HepG2 (cell line): ENCODE data around the gene ZNF540.

Experiments used
- NRL ChIP-seq: sonication (generic); formaldehyde crosslinking; IDR thresholded peaks from 2 replicates; pipeline ENCODE4 v1.5.0; 2020; ENCODE audit warnings: missing genetic modification reagents, mild to moderate bottlenecking, moderate library complexity, borderline replicate concordance
- ZNF782 ChIP-seq: sonication (generic); formaldehyde crosslinking; IDR thresholded peaks from 2 replicates; pipeline ENCODE4 v1.4.0; 2020; ENCODE audit warnings: missing genetic modification reagents, mild to moderate bottlenecking, borderline replicate concordance
- TF ChIP-seq, protein P1 (sequence below): sonication (generic); formaldehyde crosslinking; conservative IDR thresholded peaks from 2 replicates; pipeline ENCODE4 v1.4.0; 2020; ENCODE audit warnings: missing genetic modification reagents
- TF ChIP-seq, protein P2 (sequence below): sonication (generic); formaldehyde crosslinking; IDR thresholded peaks from 2 replicates; pipeline ENCODE4 v1.5.0; 2020; ENCODE audit warnings: mild to moderate bottlenecking, missing genetic modification reagents, moderate library complexity

DNA sequence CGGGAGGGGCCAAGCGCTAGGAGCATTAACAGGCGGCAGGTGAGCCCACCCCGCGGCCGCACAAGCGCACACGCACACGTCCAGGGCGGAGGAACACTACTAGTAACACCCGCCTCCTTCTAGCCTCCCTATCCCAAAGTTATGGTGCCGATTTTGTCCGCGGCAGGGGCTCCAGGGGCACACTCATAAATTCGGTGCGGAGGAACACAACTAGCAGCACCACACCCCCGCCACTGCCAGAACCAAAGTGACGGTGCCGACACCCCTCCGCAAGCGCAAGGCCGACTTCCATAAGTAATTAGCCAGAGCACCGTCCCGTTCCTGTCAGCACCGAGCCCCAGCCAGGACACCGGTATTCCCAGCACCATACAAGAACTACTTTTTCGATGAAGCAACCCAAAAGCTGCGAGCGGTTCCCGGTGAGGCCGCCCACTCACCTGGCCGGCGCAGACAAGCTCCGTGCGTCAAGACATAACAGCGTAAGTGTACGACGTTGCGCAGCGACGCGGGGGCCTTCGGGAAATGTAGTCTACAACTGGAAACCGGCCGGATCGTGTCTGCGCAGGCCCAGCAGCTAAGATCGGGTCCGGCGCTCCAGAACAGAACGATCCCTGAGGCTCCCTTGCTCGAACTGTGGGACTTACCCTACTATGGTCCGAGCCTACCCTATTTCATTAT, at the start of gene ZNF540, which contains the start of gene ZNF571:
- TF ChIP-seq ZNF782 (no peak; the same call in 1 of the 2 replicates), NRL (CRISPR knock-in tag) (peak; percentile 59; the same call in 1 of the 2 replicates)
- TF ChIP-seq, protein P1, sequence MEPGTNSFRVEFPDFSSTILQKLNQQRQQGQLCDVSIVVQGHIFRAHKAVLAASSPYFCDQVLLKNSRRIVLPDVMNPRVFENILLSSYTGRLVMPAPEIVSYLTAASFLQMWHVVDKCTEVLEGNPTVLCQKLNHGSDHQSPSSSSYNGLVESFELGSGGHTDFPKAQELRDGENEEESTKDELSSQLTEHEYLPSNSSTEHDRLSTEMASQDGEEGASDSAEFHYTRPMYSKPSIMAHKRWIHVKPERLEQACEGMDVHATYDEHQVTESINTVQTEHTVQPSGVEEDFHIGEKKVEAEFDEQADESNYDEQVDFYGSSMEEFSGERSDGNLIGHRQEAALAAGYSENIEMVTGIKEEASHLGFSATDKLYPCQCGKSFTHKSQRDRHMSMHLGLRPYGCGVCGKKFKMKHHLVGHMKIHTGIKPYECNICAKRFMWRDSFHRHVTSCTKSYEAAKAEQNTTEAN (CRISPR knock-in tag) = no peak
- TF ChIP-seq, protein P2, sequence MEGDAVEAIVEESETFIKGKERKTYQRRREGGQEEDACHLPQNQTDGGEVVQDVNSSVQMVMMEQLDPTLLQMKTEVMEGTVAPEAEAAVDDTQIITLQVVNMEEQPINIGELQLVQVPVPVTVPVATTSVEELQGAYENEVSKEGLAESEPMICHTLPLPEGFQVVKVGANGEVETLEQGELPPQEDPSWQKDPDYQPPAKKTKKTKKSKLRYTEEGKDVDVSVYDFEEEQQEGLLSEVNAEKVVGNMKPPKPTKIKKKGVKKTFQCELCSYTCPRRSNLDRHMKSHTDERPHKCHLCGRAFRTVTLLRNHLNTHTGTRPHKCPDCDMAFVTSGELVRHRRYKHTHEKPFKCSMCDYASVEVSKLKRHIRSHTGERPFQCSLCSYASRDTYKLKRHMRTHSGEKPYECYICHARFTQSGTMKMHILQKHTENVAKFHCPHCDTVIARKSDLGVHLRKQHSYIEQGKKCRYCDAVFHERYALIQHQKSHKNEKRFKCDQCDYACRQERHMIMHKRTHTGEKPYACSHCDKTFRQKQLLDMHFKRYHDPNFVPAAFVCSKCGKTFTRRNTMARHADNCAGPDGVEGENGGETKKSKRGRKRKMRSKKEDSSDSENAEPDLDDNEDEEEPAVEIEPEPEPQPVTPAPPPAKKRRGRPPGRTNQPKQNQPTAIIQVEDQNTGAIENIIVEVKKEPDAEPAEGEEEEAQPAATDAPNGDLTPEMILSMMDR (CRISPR knock-in tag) = no peak
